HepG2 (cell line): Measurements from ENCODE around the gene NINL. TPM values are rescaled to one million over a fixed set of nuclear protein-coding genes. Genes with fewer than 3 reads are reported as not detected.
"Not testable (repeated sequence)": the region's sequence is repeated elsewhere in the genome, so short reads cannot be mapped to it uniquely, and the experiment has no call there.

Experiments
- FOXP1 ChIP-seq, 2 experiments: fragments of 450-650 bp in 1 of 2; IDR thresholded peaks; 2 replicates each; pipeline ENCODE4 v1.6.1; 2017 to 2018; ENCODE audit warnings: antibody characterized with exemption in 1 of 2
- HMGXB3 ChIP-seq: sonication (generic); formaldehyde crosslinking; IDR thresholded peaks from 2 replicates; pipeline ENCODE4 v1.4.0; 2020; ENCODE audit warnings: missing genetic modification reagents, borderline replicate concordance
- HOXA3 ChIP-seq: sonication (generic); formaldehyde crosslinking; IDR thresholded peaks from 2 replicates; pipeline ENCODE4 v1.5.0; 2020; ENCODE audit warnings: missing genetic modification reagents
- KDM5B ChIP-seq: sonication (generic); formaldehyde crosslinking; IDR thresholded peaks from 2 replicates; pipeline ENCODE4 v1.4.0; 2020; ENCODE audit warnings: missing genetic modification reagents, mild to moderate bottlenecking, borderline replicate concordance
- MYC ChIP-seq: sonication (generic); formaldehyde crosslinking; IDR thresholded peaks from 2 replicates; pipeline ENCODE4 v1.9.0; 2021; ENCODE audit warnings: missing genetic modification reagents, borderline replicate concordance
- PPARG ChIP-seq: conservative IDR thresholded peaks from 2 replicates; pipeline ENCODE4 v1.6.1; 2016; ENCODE audit warnings: missing biosample characterization, missing genetic modification reagents
- SALL1 ChIP-seq: sonication (generic); formaldehyde crosslinking; IDR thresholded peaks from 2 replicates; pipeline ENCODE4 v1.8.0; 2022; ENCODE audit warnings: mild to moderate bottlenecking, missing genetic modification reagents
- TCF7 ChIP-seq: sonication (generic); IDR thresholded peaks from 2 replicates; pipeline ENCODE4 v1.6.1; 2016; ENCODE audit warnings: antibody characterized with exemption, low read depth
- THAP11 ChIP-seq: IDR thresholded peaks from 2 replicates; pipeline ENCODE4 v1.6.1; 2016; ENCODE audit warnings: missing biosample characterization, missing genetic modification reagents
- ZBTB34 ChIP-seq: sonication (generic); formaldehyde crosslinking; IDR thresholded peaks from 2 replicates; pipeline ENCODE4 v1.8.0; 2022; ENCODE audit warnings: mild to moderate bottlenecking, missing genetic modification reagents
- ZNF331 ChIP-seq: sonication (generic); formaldehyde crosslinking; IDR thresholded peaks from 2 replicates; pipeline ENCODE4 v1.4.0; 2020; ENCODE audit warnings: missing genetic modification reagents
- ZNF44 ChIP-seq: sonication (generic); formaldehyde crosslinking; IDR thresholded peaks from 2 replicates; pipeline ENCODE4 v1.5.1; 2020; ENCODE audit warnings: mild to moderate bottlenecking, missing genetic modification reagents
- polyA plus RNA-seq, 8 experiments: library from polyadenylated mRNA; depleted of rRNA in 3 of 8; stranded (reverse) in 7 of 8; unstranded in 1 of 8; fragments of >200 nt; fragmentation: Illumina TruSeq in 4 of 8; extraction: Trizol in 4 of 8; gene quantifications; 2 replicates each; pipeline versions ENCODE4 v1.2.1 to v1.2.3, GENCODE V29; 2011 to 2016; ENCODE audit warnings: low read depth in 4 of 8, missing spikeins in 1 of 8, mixed read lengths in 1 of 8; ENCODE audit not compliant: insufficient read depth in 1 of 8
- total RNA-seq, 5 experiments: library from RNA; depleted of rRNA; stranded (reverse); fragments of >200 nt; fragmentation: Illumina TruSeq; extraction: Trizol; gene quantifications; 2 replicates each; pipeline ENCODE4 v1.2.3, GENCODE V29; 2016; ENCODE audit warnings: low read depth in 1 of 5
- TF ChIP-seq, protein P1 (sequence below): sonication (generic); formaldehyde crosslinking; conservative IDR thresholded peaks from 2 replicates; pipeline ENCODE4 v1.4.0; 2020; ENCODE audit warnings: mild to moderate bottlenecking, missing genetic modification reagents, moderate library complexity
- TF ChIP-seq, protein P2 (sequence below): sonication (generic); formaldehyde crosslinking; IDR thresholded peaks from 2 replicates; pipeline ENCODE4 v1.8.0; 2022; ENCODE audit warnings: missing genetic modification reagents, mild to moderate bottlenecking, moderate library complexity, borderline replicate concordance
- TF ChIP-seq, protein P3 (sequence below): IDR thresholded peaks from 2 replicates; pipeline ENCODE4 v1.6.1; 2016; ENCODE audit warnings: mild to moderate bottlenecking
- TF ChIP-seq, protein P4 (sequence below): sonication (generic); formaldehyde crosslinking; IDR thresholded peaks from 2 replicates; pipeline ENCODE4 v1.4.0; 2020; ENCODE audit warnings: mild to moderate bottlenecking, missing genetic modification reagents

NINL gene
- total and polyA plus RNA-seq, 2 of the 13 experiments (the other 11 are each of a cell fraction or from before 2014, with no cell fraction given): 32.3 to 34.3 TPM

GRCh38 chr20:25602914-25603309 lies 17.6 kb upstream of the NINL start (continued):
- peak; percentile 52; the same call in 1 of the 2 replicates for TF ChIP-seq ZBTB34 (CRISPR knock-in tag)
- TF ChIP-seq, protein P1, sequence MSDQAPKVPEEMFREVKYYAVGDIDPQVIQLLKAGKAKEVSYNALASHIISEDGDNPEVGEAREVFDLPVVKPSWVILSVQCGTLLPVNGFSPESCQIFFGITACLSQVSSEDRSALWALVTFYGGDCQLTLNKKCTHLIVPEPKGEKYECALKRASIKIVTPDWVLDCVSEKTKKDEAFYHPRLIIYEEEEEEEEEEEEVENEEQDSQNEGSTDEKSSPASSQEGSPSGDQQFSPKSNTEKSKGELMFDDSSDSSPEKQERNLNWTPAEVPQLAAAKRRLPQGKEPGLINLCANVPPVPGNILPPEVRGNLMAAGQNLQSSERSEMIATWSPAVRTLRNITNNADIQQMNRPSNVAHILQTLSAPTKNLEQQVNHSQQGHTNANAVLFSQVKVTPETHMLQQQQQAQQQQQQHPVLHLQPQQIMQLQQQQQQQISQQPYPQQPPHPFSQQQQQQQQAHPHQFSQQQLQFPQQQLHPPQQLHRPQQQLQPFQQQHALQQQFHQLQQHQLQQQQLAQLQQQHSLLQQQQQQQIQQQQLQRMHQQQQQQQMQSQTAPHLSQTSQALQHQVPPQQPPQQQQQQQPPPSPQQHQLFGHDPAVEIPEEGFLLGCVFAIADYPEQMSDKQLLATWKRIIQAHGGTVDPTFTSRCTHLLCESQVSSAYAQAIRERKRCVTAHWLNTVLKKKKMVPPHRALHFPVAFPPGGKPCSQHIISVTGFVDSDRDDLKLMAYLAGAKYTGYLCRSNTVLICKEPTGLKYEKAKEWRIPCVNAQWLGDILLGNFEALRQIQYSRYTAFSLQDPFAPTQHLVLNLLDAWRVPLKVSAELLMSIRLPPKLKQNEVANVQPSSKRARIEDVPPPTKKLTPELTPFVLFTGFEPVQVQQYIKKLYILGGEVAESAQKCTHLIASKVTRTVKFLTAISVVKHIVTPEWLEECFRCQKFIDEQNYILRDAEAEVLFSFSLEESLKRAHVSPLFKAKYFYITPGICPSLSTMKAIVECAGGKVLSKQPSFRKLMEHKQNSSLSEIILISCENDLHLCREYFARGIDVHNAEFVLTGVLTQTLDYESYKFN (CRISPR knock-in tag): peak; percentile 82
- TF ChIP-seq HMGXB3 (CRISPR knock-in tag): 0 out of 2 replicates have a peak, but pooled peaks have one; percentile 22
- TF ChIP-seq TCF7: peak; percentile 73
- peak; percentile 51; the same call in 1 of the 2 replicates for TF ChIP-seq ZNF331 (CRISPR knock-in tag)
- TF ChIP-seq ZNF44 (CRISPR knock-in tag): peak; percentile 96
- TF ChIP-seq PPARG (CRISPR knock-in tag): peak; percentile 47; the same call in 1 of the 2 replicates
- peak; percentile 76 for TF ChIP-seq HOXA3 (CRISPR knock-in tag)
- TF ChIP-seq, protein P2, sequence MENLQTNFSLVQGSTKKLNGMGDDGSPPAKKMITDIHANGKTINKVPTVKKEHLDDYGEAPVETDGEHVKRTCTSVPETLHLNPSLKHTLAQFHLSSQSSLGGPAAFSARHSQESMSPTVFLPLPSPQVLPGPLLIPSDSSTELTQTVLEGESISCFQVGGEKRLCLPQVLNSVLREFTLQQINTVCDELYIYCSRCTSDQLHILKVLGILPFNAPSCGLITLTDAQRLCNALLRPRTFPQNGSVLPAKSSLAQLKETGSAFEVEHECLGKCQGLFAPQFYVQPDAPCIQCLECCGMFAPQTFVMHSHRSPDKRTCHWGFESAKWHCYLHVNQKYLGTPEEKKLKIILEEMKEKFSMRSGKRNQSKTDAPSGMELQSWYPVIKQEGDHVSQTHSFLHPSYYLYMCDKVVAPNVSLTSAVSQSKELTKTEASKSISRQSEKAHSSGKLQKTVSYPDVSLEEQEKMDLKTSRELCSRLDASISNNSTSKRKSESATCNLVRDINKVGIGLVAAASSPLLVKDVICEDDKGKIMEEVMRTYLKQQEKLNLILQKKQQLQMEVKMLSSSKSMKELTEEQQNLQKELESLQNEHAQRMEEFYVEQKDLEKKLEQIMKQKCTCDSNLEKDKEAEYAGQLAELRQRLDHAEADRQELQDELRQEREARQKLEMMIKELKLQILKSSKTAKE: peak; percentile 46; the same call in 1 of the 2 replicates
- TF ChIP-seq SALL1: peak; percentile 94
- TF ChIP-seq, protein P3, sequence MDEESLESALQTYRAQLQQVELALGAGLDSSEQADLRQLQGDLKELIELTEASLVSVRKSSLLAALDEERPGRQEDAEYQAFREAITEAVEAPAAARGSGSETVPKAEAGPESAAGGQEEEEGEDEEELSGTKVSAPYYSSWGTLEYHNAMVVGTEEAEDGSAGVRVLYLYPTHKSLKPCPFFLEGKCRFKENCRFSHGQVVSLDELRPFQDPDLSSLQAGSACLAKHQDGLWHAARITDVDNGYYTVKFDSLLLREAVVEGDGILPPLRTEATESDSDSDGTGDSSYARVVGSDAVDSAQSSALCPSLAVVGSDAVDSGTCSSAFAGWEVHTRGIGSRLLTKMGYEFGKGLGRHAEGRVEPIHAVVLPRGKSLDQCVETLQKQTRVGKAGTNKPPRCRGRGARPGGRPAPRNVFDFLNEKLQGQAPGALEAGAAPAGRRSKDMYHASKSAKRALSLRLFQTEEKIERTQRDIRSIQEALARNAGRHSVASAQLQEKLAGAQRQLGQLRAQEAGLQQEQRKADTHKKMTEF (CRISPR knock-in tag): peak; percentile 77; the same call in 1 of the 2 replicates
- TF ChIP-seq KDM5B (CRISPR knock-in tag): peak; percentile 77; the same call in 1 of the 2 replicates
- TF ChIP-seq FOXP1 (IDR thresholded peaks at IDR 0.05): not testable (repeated sequence)
- peak; percentile 42; the same call in 1 of the 2 replicates for TF ChIP-seq FOXP1 (CRISPR knock-in tag; IDR thresholded peaks at IDR 0.05)
- TF ChIP-seq, protein P4, sequence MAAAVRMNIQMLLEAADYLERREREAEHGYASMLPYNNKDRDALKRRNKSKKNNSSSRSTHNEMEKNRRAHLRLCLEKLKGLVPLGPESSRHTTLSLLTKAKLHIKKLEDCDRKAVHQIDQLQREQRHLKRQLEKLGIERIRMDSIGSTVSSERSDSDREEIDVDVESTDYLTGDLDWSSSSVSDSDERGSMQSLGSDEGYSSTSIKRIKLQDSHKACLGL (CRISPR knock-in tag): peak; percentile 70; the same call in 1 of the 2 replicates
- peak; percentile 90 for TF ChIP-seq MYC
- peak; percentile 61 for TF ChIP-seq THAP11 (CRISPR knock-in tag)
